Fibroblast of villous mesenchyme (primary cell): Measurements from ENCODE around the gene ATP9A. TPM values are rescaled to one million over a fixed set of nuclear protein-coding genes. Genes with fewer than 3 reads are reported as not detected.

Experiments used
- DNase-seq: peaks from one replicate; pipeline ENCODE4 v3.0.0-alpha.2; 2010; ENCODE audit warnings: low read depth
- H3K4me3 ChIP-seq: 2 replicates; pipeline ENCODE4 v1.5.1; 2011; ENCODE audit warnings: low read depth, mild to moderate bottlenecking, low read length
- CTCF ChIP-seq: IDR thresholded peaks from 2 replicates; pipeline ENCODE4 v1.5.1; 2012; ENCODE audit warnings: low read depth, mild to moderate bottlenecking, low read length; ENCODE audit not compliant: insufficient read depth
- total RNA-seq: library from RNA; depleted of rRNA; stranded (reverse); fragments of >200 nt; gene quantifications from 2 replicates; pipeline ENCODE4 v1.2.3, GENCODE V29; 2012

ATP9A gene
- total RNA-seq, 1 donor: 6.9 TPM

GRCh38 chr20:51594236-51595057 lies 173.7 kb downstream of the ATP9A start:
- no peak overlapping the region for H3K4me3 ChIP-seq
- no peak for TF ChIP-seq CTCF
- DNase-seq: peak; percentile 4

GRCh38 chr20:51593584-51593983 lies 174.6 kb downstream of the ATP9A start:
- TF ChIP-seq CTCF: no peak
- no peak for DNase-seq
- H3K4me3 ChIP-seq: no peak overlapping the region

GRCh38 chr20:51592564-51592963 lies 175.6 kb downstream of the ATP9A start:
- no peak for DNase-seq
- TF ChIP-seq CTCF: no peak
- no peak overlapping the region for H3K4me3 ChIP-seq

GRCh38 chr20:51591871-51592270 lies 176.3 kb downstream of the ATP9A start:
- H3K4me3 ChIP-seq: no peak overlapping the region
- no peak for TF ChIP-seq CTCF
- no peak for DNase-seq

GRCh38 chr20:51588762-51589161 lies 179.4 kb downstream of the ATP9A start:
- no peak for DNase-seq
- TF ChIP-seq CTCF: no peak
- H3K4me3 ChIP-seq: no peak overlapping the region

- H3K4me3 ChIP-seq: no peak overlapping the region
- TF ChIP-seq CTCF: no peak
- no peak for DNase-seq
Measured at GRCh38 chr20:51587145-51587544, 181.0 kb downstream of the ATP9A start.
